GM18909 (cell line): ENCODE measurements around the gene AKAIN1.

Experiments
- ATAC-seq: cut with Tn5 transposase; IDR thresholded peaks from one replicate; pipeline ENCODE4 v1.9.1; 2021; ENCODE audit warnings: mild to moderate bottlenecking; ENCODE audit not compliant: unreplicated experiment, poor library complexity

AKAIN1 gene, protein sequence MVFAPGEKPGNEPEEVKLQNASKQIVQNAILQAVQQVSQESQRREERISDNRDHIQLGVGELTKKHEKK

DNA sequence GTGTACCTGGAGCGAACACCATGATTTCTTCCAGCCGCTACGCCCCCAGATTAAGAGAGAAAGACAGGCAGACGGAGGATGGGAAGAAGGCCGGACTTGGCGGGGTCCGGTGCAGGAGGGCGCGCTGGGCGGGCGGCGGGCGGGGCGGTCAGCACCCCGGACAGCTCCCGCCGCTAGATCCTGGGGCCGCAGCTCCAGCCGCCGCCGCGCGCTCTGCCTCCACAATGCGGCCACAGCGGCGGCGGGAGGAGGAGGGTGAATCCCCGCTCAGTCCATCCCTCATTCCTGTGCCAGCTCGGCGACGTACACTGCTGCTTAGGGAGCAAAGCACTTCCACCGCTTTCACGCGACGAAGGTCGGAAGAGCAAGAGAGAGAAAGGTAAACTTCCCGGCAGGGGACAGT, at the start of gene AKAIN1:
TSS of gene AKAIN1 (minus strand) at position 226 of the 403 bp plus-strand sequence. CDS start at position 22, 204 bp downstream.
- ATAC-seq: no peak

- ATAC-seq: no peak
Measured at GRCh38 chr18:5244941-5245340, 47.9 kb upstream of the AKAIN1 start.

DNA sequence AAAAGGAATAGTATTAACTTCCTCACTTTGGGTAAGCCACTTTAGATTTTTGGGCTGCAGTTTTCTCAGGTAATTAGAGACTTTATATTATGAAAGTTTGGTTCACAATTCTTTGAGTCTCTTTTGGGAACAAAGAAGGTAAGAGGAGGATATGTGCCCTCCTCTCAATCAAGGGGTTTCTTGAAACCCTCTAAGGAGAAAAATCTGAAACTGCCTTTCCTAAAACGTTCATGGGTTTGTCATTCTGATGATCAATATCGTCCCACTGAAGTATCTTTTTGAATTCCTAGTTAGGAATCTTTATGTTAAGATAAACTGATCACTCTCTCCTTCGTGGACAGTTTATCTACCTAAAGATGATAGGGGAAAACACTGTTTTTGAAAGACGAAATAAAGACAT, 42.4 kb upstream of the AKAIN1 start:
- no peak for ATAC-seq

- ATAC-seq: peak; percentile 43
Measured at GRCh38 chr18:5238371-5238976, 41.4 kb upstream of the AKAIN1 start.

DNA sequence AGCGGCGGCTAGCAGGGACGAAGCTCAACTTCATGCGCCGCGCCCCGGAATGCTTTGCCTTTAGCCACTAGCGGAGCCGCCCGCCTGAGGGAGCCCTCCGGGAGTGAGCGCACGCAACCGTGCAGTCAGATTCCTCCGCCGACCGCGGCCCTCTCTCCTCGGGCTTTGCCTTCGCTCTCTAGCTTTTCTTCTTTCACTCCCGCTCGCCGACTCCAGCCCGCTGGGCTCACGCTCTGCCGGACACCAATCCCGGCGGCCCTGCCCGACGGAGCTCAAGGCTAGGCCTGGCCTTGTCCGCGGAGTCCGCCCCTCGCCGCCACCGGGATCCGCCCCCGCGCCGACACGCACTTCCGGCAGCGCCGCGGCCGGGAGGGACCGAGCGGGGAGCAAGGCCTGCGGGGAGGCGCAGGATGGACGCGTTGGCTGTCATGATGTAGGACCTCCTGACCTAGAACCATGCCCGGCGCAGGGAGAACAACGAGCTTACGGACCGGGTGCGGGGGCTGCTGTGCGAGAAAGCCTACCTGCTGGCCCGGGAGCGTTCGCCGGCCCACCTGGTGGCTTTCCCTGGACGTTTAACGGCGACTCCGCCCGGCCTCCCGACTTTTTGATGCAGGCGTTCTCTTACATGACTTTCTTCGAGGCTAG, 40.8 kb upstream of the AKAIN1 start:
- ATAC-seq: peak; percentile 95

GRCh38 chr18:5237083-5237722, 40.1 kb upstream of the AKAIN1 start:
- peak; percentile 46 for ATAC-seq

GRCh38 chr18:5214583-5215351, 17.7 kb upstream of the AKAIN1 start:
- ATAC-seq: no peak

DNA sequence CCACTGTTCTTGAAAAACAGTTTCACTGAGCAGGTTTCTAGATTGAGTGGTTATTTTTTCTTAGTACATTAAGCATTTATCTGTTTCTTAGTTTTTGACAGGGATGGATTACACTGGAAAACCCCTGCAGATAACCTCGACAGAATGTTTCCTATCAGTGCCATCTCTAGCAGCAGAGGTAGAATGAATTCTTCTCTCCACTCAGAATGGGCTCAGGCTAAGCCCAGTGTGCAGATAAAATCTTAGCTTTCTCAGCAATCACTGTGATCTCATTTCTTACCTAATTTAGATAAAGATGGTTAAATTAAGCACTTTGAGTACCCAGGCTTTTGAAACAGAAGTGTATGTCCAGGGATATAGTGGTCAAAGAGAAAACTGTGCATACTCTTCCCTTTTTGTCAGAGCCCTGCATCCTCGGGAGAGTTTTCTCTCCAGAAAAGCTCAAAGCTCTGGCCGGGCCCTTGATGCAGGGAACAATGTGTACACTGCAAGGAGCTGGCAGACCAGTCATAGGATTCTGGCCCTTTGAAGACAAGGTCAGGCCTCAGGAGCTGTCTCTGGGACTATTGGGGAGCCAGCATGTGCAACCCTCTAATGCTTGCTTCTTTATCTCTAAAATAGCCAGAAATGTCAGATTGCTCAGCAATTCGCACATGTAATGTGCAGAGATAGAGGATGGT, 10.6 kb upstream of the AKAIN1 start:
- no peak for ATAC-seq

DNA sequence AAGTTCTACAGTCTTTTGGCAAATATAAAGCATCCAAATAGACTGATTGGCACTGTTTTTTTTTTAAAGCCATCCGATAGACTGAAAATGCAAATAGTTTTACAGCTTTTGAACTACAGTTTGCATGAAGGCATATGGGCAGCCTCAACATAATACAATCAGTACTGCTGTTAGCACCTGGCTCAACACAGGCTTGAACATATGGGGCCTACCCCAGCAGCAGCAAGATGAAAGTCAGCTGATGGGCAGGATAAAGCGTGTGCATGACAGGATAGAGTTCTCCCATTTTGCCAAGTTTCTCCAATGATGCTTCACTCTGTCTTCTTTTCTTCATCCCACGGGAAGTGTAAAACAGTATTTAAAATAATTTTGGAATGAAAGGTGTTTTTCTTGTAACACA, 1.3 kb upstream of the AKAIN1 start:
- no peak for ATAC-seq

DNA sequence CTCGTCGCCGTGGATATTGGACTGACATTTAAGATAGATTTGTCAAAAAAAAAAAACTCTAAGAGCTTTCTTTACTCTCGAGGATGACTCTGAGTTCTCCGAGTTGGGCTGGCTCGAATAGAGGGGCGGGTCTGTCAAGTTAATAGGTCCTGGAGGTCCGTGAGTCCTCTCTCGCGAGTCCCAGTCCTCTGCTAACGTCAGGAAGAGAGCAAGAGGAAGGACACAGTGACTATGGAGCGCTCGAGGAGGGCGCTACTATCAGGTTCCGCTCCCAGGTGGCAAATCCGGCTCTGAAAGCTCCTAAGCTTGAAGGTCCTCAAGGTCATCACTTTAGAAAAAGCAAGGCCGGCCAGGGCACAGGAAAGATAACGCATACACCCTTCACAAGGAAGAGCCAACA, 404 bp upstream of the AKAIN1 start:
- ATAC-seq: no peak

DNA sequence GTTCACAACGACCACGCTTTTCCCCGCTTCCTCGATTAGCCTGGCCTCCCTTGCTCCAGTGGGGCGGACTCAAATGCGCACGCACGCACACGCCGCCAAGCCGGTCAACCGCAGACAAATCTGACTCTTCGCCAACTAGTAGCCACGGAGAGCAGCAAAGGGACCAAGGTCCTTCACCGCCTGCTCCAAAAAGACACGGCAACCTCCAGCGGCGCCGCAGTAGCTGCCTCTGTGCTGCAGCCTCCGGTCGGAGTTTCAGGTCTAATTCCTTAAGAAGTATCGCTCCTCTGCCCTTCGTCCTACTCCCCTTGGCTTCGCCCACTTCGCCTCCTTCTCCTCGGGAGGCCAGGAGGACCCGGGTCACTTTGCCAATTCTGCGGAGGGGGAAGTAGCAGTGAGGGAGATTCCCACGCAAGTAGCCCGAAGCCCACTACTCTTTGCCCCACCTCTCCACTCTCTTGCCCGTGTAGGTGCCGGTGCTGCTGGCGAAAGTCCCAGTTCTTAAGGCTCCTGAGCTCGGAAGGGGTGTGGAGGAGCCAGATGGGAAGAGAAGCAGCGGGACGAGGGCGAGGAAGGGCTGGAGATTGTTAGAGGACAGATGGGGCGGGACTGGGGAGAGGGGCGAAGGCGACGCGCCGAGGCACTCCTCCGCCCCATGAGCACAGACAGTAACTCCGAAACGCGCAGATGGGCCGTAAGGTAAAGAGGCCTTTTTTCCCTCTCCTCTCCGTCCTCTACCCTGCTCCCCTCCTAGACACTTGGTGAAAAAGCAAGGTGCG, 615 bp downstream of the AKAIN1 start:
- ATAC-seq: no peak

DNA sequence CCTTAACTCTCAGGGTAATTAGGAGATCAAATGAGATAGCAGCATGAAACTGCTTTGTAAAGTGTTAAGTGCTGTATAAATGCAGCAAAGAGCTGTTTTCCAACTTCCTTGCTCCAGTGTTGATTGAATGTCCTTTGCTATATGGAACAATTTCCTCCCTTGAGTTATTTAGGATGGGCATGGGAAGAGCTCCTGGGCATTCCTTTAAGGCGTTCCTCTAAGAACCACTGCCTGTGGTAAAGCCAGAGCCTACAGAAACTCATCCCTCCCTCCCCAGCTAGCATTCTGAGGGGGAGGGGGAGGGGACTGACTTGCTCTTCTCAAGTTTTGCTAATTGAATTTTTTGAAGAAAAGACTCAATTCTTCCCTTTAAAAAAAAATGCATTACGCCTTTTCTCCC, 1.4 kb downstream of the AKAIN1 start:
- ATAC-seq: no peak

GRCh38 chr18:5180254-5180653, 16.8 kb downstream of the AKAIN1 start:
- no peak for ATAC-seq

GRCh38 chr18:5178519-5178918, 18.5 kb downstream of the AKAIN1 start:
- ATAC-seq: no peak

- ATAC-seq: no peak
Measured at GRCh38 chr18:5175378-5175777, 21.7 kb downstream of the AKAIN1 start.

GRCh38 chr18:5173646-5174045, 23.4 kb downstream of the AKAIN1 start:
- no peak for ATAC-seq

DNA sequence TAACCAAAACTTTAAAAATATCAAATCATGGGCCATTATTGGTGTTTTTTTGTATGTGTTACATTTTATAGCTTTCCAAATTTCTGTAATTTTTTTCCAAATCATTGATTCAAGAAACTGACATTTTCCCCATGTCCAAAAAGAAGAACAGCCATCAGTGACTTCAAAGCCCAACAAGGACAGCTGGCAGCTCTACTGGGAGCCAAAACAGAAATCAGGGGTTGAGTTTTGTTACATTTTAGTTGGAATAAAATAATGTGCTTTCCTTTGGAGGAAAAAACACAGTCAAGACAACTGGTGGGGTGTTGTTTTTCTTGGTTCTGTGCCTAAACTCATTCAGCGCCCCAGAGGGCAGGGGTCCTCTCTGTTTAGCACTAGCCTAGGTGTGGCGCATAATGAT, 23.8 kb downstream of the AKAIN1 start:
- ATAC-seq: no peak

DNA sequence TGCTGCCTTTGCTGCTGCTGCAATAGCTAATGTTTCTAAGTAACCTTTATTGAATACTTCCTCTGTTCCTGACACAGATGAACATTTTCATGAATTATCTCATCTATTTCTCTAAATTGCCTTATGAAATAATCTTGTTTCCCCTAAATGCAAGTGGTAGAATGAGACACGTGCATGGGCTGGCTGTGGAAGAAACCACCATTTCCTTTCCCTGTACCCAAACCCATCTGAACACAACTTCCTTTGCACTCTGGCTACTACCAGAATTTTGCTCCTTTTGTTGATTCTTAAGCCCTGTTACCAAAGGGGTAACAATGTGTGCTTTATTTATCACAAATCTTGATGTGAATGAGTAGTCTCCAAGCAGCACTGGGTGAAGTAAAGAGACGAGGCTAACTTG, 29.2 kb downstream of the AKAIN1 start:
- no peak for ATAC-seq

DNA sequence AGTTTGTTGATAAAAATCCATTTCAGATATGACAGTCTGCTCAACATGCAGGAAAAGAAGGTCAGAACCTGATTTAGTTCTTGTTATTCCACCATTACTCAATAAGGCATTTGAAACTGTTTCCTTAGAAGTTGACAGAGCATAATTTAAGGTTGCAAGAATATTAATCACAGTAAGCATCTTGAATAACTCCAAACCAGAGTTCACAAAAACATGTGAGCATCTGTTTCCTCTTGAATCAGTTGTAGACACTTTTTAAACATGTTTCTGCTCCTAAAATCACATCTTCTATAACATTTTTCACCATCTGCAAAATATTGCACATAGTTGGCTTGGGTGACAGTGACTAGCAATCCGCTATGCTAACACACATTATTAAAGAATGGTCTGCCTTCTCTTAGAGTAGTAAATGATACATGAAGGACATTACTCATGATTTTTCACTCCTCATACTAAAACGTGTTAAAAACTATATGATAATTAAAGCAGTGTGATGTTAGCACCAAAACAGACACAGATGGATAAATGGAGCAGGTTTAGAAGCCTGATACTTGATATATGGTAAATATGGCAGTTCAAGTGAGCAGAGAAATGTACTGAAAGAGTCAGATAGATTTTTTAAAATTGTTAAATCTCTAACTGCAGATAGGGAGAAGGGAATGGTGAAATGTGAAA, 30.3 kb downstream of the AKAIN1 start:
- ATAC-seq: no peak
